Epidermal melanocyte (primary cell): ENCODE data around the gene PDE7B.

ENCODE experiments used
- DNase-seq: peaks from one replicate; pipeline ENCODE4 v3.0.0; 2011; ENCODE audit warnings: low spot score; ENCODE audit not compliant: insufficient read length

Gene PDE7B

GRCh38 chr6:136063096-136063495 is 211.6 kb downstream of the PDE7B start:
- no peak for DNase-seq

GRCh38 chr6:136066005-136066404 is 214.5 kb downstream of the PDE7B start:
- no peak for DNase-seq

- DNase-seq: no peak
Observed at GRCh38 chr6:136067731-136068341, 216.3 kb downstream of the PDE7B start.

GRCh38 chr6:136069119-136069518 is 217.6 kb downstream of the PDE7B start:
- DNase-seq: no peak

GRCh38 chr6:136070815-136071214 is 219.3 kb downstream of the PDE7B start:
- no peak for DNase-seq

GRCh38 chr6:136072691-136073090 is 221.2 kb downstream of the PDE7B start:
- no peak for DNase-seq

- DNase-seq: no peak
Observed at GRCh38 chr6:136073216-136073615, 221.7 kb downstream of the PDE7B start.

GRCh38 chr6:136076496-136076895 is 225.0 kb downstream of the PDE7B start:
- DNase-seq: no peak

- DNase-seq: no peak
Observed at GRCh38 chr6:136077834-136078576, 226.5 kb downstream of the PDE7B start.

GRCh38 chr6:136079701-136080565 is 228.4 kb downstream of the PDE7B start:
- no peak for DNase-seq

GRCh38 chr6:136083540-136083939 is 232.0 kb downstream of the PDE7B start:
- no peak for DNase-seq

- DNase-seq: no peak
Observed at GRCh38 chr6:136084403-136084802, 232.9 kb downstream of the PDE7B start.

- no peak for DNase-seq
Observed at GRCh38 chr6:136085370-136086115, 234.0 kb downstream of the PDE7B start.

GRCh38 chr6:136086686-136087085 is 235.2 kb downstream of the PDE7B start:
- no peak for DNase-seq

- no peak for DNase-seq
Observed at GRCh38 chr6:136087986-136088385, 236.5 kb downstream of the PDE7B start.

GRCh38 chr6:136088693-136089092 is 237.2 kb downstream of the PDE7B start:
- DNase-seq: no peak

- no peak for DNase-seq
Observed at GRCh38 chr6:136089876-136090275, 238.4 kb downstream of the PDE7B start.

- no peak for DNase-seq
Observed at GRCh38 chr6:136090929-136091328, 239.4 kb downstream of the PDE7B start.

- DNase-seq: no peak
Observed at GRCh38 chr6:136092897-136093296, 241.4 kb downstream of the PDE7B start.

GRCh38 chr6:136093835-136094234 is 242.3 kb downstream of the PDE7B start:
- no peak for DNase-seq

- DNase-seq: no peak
Observed at GRCh38 chr6:136094812-136095211, 243.3 kb downstream of the PDE7B start.
